Measurements from ENCODE around the gene VPS41.

DNA sequence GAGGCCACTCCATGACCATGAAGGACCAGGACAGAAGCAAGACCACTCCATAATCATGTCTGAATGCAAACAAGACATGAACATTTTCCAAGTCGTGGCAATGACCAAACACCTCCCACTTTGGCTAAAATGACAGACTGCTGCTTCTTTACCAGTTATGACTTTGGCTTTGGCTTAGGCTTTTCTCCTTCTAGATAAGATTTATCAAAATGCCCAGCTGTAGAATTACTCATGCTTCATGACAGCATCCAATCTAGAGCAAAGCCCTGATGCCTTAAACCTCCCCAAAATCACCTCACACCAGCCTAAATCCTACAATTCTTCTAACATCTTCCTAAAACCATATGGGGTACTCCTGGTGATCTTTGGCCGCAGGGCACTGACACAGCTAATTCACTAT, 102.1 kb downstream of the VPS41 start:
- no peak for TF ChIP-seq CTCF (IDR thresholded peaks at IDR 0.05; ENCODE audit: low read depth, low read length, missing input control)
- TF ChIP-seq YY1 (IDR thresholded peaks at IDR 0.05): no peak
- TF ChIP-seq, protein P1, sequence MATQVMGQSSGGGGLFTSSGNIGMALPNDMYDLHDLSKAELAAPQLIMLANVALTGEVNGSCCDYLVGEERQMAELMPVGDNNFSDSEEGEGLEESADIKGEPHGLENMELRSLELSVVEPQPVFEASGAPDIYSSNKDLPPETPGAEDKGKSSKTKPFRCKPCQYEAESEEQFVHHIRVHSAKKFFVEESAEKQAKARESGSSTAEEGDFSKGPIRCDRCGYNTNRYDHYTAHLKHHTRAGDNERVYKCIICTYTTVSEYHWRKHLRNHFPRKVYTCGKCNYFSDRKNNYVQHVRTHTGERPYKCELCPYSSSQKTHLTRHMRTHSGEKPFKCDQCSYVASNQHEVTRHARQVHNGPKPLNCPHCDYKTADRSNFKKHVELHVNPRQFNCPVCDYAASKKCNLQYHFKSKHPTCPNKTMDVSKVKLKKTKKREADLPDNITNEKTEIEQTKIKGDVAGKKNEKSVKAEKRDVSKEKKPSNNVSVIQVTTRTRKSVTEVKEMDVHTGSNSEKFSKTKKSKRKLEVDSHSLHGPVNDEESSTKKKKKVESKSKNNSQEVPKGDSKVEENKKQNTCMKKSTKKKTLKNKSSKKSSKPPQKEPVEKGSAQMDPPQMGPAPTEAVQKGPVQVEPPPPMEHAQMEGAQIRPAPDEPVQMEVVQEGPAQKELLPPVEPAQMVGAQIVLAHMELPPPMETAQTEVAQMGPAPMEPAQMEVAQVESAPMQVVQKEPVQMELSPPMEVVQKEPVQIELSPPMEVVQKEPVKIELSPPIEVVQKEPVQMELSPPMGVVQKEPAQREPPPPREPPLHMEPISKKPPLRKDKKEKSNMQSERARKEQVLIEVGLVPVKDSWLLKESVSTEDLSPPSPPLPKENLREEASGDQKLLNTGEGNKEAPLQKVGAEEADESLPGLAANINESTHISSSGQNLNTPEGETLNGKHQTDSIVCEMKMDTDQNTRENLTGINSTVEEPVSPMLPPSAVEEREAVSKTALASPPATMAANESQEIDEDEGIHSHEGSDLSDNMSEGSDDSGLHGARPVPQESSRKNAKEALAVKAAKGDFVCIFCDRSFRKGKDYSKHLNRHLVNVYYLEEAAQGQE (IDR thresholded peaks at IDR 0.05): no peak
- TF ChIP-seq RXRA (IDR thresholded peaks at IDR 0.05): no peak
- no peak for TF ChIP-seq SP1 (IDR thresholded peaks at IDR 0.05)
- TF ChIP-seq JUND (IDR thresholded peaks at IDR 0.05): no peak
- no peak for TF ChIP-seq EGR1 (IDR thresholded peaks at IDR 0.05; ENCODE audit: low read depth in 2 of 2)
- TF ChIP-seq RAD21 (IDR thresholded peaks at IDR 0.05): no peak
- TF ChIP-seq, protein P2, sequence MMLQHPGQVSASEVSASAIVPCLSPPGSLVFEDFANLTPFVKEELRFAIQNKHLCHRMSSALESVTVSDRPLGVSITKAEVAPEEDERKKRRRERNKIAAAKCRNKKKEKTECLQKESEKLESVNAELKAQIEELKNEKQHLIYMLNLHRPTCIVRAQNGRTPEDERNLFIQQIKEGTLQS (IDR thresholded peaks at IDR 0.05): no peak

All from liver (tissue), 3 donors.